PC-9 (cell line): Measurements from ENCODE around the gene CPEB3. TPM values are rescaled to one million over a fixed set of nuclear protein-coding genes. Genes with fewer than 3 reads are reported as not detected.

Experiments used
- BruUV-seq: library from RNA; stranded (reverse); fragments of 400-500 nt; replicated peaks from 2 replicates; lab custom pipeline; 2021; lab: Mats Ljungman, UMichigan
- CTCF ChIA-PET: fragments of 300-600 bp; sonication (Branson Sonifier 250); formaldehyde crosslinking; loops from one replicate; lab custom pipeline; 2022; ENCODE audit warnings: antibody characterized with exemption; lab: Charles Lee
- POLR2A ChIA-PET: fragments of 300-600 bp; sonication (Branson Sonifier 250); formaldehyde crosslinking; loops from one replicate; lab custom pipeline; 2022; ENCODE audit warnings: antibody characterized with exemption; ENCODE audit not compliant: unreplicated experiment; lab: Charles Lee
- DNase-seq, 2 experiments: peaks; one replicate each; pipeline versions ENCODE4 v3.0.0 to v3.0.0-alpha.2; 2015 to 2022; ENCODE audit warnings: mixed read lengths in 1 of 2
- H2AFZ ChIP-seq: fragments of 200-600 bp; sonication (generic); 2 replicates; pipeline ENCODE4 v1.8.1; 2017; ENCODE audit warnings: antibody characterized with exemption
- H3F3A ChIP-seq: fragments of 200-600 bp; sonication (generic); 2 replicates; pipeline ENCODE4 v1.8.1; 2017; ENCODE audit warnings: antibody characterized with exemption, mild to moderate bottlenecking, low read depth; ENCODE audit not compliant: insufficient read depth
- H3K27ac ChIP-seq: fragments of 200-600 bp; sonication (generic); 2 replicates; pipeline ENCODE4 v1.6.1; 2016; ENCODE audit warnings: mixed run types
- H3K27me3 ChIP-seq: fragments of 200-600 bp; sonication (generic); 2 replicates; pipeline ENCODE4 v1.6.1; 2016; ENCODE audit warnings: low read depth, mixed run types; ENCODE audit not compliant: insufficient read depth
- H3K36me3 ChIP-seq: fragments of 200-600 bp; sonication (generic); 2 replicates; pipeline ENCODE4 v1.6.1; 2016; ENCODE audit warnings: low read depth, mixed run types
- H3K4me1 ChIP-seq: fragments of 200-600 bp; sonication (generic); replicated peaks from 2 replicates; pipeline ENCODE4 v1.6.1; 2016; ENCODE audit warnings: mixed run types; ENCODE audit not compliant: insufficient read depth
- H3K4me2 ChIP-seq: fragments of 200-600 bp; sonication (generic); 2 replicates; pipeline ENCODE4 v1.6.1; 2017; ENCODE audit warnings: mixed run types
- H3K4me3 ChIP-seq: fragments of 200-600 bp; sonication (generic); 2 replicates; pipeline ENCODE4 v1.6.1; 2016; ENCODE audit warnings: mixed run types
- H3K79me2 ChIP-seq: fragments of 200-600 bp; sonication (generic); 2 replicates; pipeline ENCODE4 v1.6.1; 2017; ENCODE audit warnings: low read depth, mixed run types
- H3K9me2 ChIP-seq: fragments of 200-600 bp; sonication (generic); 2 replicates; pipeline ENCODE4 v1.8.1; 2017; ENCODE audit warnings: mild to moderate bottlenecking; ENCODE audit not compliant: insufficient read depth
- H3K9me3 ChIP-seq: fragments of 200-600 bp; sonication (generic); 2 replicates; pipeline ENCODE4 v1.8.1; 2016; ENCODE audit warnings: low read depth; ENCODE audit not compliant: insufficient read depth
- H4K20me1 ChIP-seq: fragments of 200-600 bp; sonication (generic); 2 replicates; pipeline ENCODE4 v1.8.1; 2017; ENCODE audit not compliant: insufficient read depth
- EZH2 ChIP-seq: fragments of 200-600 bp; sonication (generic); IDR thresholded peaks from 2 replicates; pipeline ENCODE4 v1.8.0; 2017; ENCODE audit warnings: antibody characterized with exemption, low read depth
- intact Hi-C: fragments of 100-400 bp; cut with micrococcal nuclease; formaldehyde crosslinking; loops from one replicate; pipeline ENCODE4 v1.10.0; 2022; ENCODE audit not compliant: unreplicated experiment
- total RNA-seq: library from RNA; stranded (reverse); gene quantifications from 2 replicates; pipeline ENCODE4 v1.2.3, GENCODE V29; 2021
- TF ChIP-seq, protein P1 (sequence below): fragments of 200-600 bp; sonication (generic); conservative IDR thresholded peaks from 2 replicates; pipeline ENCODE4 v1.6.1; 2017; ENCODE audit warnings: mixed run types, antibody characterized with exemption, mild to moderate bottlenecking, moderate library complexity

Gene CPEB3
- total RNA-seq, 1 experiment from 2014 or later = 1.4 TPM

GRCh38 chr10:92207061-92207460 is 83.8 kb downstream of the CPEB3 start:
- CTCF ChIA-PET = no interaction called here
- TF ChIP-seq, protein P1, sequence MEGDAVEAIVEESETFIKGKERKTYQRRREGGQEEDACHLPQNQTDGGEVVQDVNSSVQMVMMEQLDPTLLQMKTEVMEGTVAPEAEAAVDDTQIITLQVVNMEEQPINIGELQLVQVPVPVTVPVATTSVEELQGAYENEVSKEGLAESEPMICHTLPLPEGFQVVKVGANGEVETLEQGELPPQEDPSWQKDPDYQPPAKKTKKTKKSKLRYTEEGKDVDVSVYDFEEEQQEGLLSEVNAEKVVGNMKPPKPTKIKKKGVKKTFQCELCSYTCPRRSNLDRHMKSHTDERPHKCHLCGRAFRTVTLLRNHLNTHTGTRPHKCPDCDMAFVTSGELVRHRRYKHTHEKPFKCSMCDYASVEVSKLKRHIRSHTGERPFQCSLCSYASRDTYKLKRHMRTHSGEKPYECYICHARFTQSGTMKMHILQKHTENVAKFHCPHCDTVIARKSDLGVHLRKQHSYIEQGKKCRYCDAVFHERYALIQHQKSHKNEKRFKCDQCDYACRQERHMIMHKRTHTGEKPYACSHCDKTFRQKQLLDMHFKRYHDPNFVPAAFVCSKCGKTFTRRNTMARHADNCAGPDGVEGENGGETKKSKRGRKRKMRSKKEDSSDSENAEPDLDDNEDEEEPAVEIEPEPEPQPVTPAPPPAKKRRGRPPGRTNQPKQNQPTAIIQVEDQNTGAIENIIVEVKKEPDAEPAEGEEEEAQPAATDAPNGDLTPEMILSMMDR = no peak
- TF ChIP-seq EZH2 = no peak
- intact Hi-C loops = no loop called here

DNA sequence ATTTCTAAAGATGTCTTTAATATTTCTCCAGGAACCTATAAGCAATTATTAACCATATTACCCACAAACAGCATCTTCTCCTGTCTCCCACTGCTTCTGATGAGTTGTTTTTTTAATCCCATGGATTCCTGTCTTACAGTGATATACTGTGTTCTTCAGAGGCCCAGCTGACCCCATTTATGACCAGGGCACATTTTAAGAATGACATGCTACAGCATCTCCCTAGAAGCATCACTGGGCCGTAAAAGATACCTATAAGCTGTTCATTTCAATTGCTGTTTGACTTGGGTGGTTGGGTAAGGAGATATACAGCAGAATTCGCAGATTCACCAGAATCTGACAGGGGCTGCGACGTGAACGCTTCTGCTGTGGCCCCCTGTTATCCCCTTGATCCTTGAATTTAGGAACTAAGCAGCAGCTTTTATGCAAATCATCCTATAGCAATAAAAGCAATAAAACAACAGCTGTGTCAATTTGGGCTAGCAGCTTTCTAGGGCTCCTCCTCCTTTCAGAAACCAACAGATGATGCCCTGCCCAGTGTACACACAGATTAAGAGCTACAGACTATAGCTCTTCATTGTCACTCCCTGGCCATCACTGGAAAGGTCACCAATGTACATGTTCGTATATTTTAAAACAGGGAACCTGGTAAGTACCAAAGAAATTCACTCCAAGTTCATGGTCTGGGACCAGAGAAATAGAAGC is 86.8 kb downstream of the CPEB3 start:
- ChIA-PET CTCF (no interaction called here), POLR2A (no interaction called here)
- Histone ChIP-seq H3K27ac (no peak overlapping the region), H3F3A (no peaks in the 10 kb centered on the region), H3K4me2 (no peak overlapping the region), H3K79me2 (no peaks in the 10 kb centered on the region), H2AFZ (no peak overlapping the region), H3K9me2 (no peaks in the 10 kb centered on the region), H3K4me1 (no peaks in the 10 kb centered on the region), H3K4me3 (no peak overlapping the region), H3K36me3 (no peaks in the 10 kb centered on the region), H3K9me3 (no peaks in the 10 kb centered on the region), H4K20me1 (no peaks in the 10 kb centered on the region), H3K27me3 (no peaks in the 10 kb centered on the region)
- no peak for TF ChIP-seq EZH2
- TF ChIP-seq, protein P1 = no peak
- no peak for DNase-seq
- no TSS peak for BruUV-seq
- intact Hi-C loops = no loop called here

More at GRCh38 chr10:92207061-92207460, 83.8 kb downstream of the CPEB3 start:
- no TSS peak for BruUV-seq
- no peaks in the 10 kb centered on the region for H3K27me3 ChIP-seq
- no peak overlapping the region for H3K4me3 ChIP-seq
- no peaks in the 10 kb centered on the region for H3K36me3 ChIP-seq
- H3K79me2 ChIP-seq = no peaks in the 10 kb centered on the region
- no peak overlapping the region for H3K4me2 ChIP-seq
- H3K9me3 ChIP-seq = no peaks in the 10 kb centered on the region
- H3K4me1 ChIP-seq = peaks cover 6% of the 10 kb centered on the region
- no peak overlapping the region for H2AFZ ChIP-seq
- POLR2A ChIA-PET = no interaction called here
- DNase-seq = no peak
- H3K9me2 ChIP-seq = no peaks in the 10 kb centered on the region
- H4K20me1 ChIP-seq = no peaks in the 10 kb centered on the region
- H3K27ac ChIP-seq = no peak overlapping the region
- H3F3A ChIP-seq = no peaks in the 10 kb centered on the region

- no peaks in the 10 kb centered on the region for H3K9me2 ChIP-seq
- H4K20me1 ChIP-seq = no peaks in the 10 kb centered on the region
- ChIA-PET CTCF (no interaction called here), POLR2A (no interaction called here)
- TF ChIP-seq EZH2 = no peak
- TF ChIP-seq, protein P1 = no peak
- no peaks in the 10 kb centered on the region for H3K27me3 ChIP-seq
- H3K79me2 ChIP-seq = no peaks in the 10 kb centered on the region
- no TSS peak for BruUV-seq
- no peaks in the 10 kb centered on the region for H3K36me3 ChIP-seq
- H3K4me1 ChIP-seq = no peaks in the 10 kb centered on the region
- no peak overlapping the region for H3K27ac ChIP-seq
- intact Hi-C loops = no loop called here
- H3K4me3 ChIP-seq = no peak overlapping the region
- H3K4me2 ChIP-seq = no peak overlapping the region
- H2AFZ ChIP-seq = no peak overlapping the region
- no peaks in the 10 kb centered on the region for H3K9me3 ChIP-seq
- H3F3A ChIP-seq = no peaks in the 10 kb centered on the region
- DNase-seq = no peak
These were observed 88.3 kb downstream of the CPEB3 start for GRCh38 chr10:92202536-92202935.
